ENCODE data around the gene RNU1-4. TPM values are rescaled to one million over a fixed set of nuclear protein-coding genes. Genes with fewer than 3 reads are reported as not detected.
"Not testable (repeated sequence)": the region's sequence is repeated elsewhere in the genome, so short reads cannot be mapped to it uniquely, and the experiment has no call there.

RNU1-4 gene
- polyA plus RNA-seq, 1 donor (not counting 4 experiments of a cell fraction or from before 2014, with no cell fraction given), result 67.0 TPM

GRCh38 chr1:16708704-16709103 lies 31.6 kb upstream of the RNU1-4 start:
- H3K79me2 ChIP-seq (ENCODE audit: control insufficient read depth, insufficient read depth, low read length); H3K36me3 ChIP-seq (ENCODE audit: control insufficient read depth in 2 of 2, extremely low read depth in 1 of 2, insufficient read depth in 2 of 2, low read length in 2 of 2); FAIRE-seq; H2AFZ ChIP-seq (ENCODE audit: control insufficient read depth, low read length); H3K9me1 ChIP-seq (ENCODE audit: control insufficient read depth, extremely low read depth, insufficient read depth, low read length); H3K27ac ChIP-seq (ENCODE audit: control insufficient read depth, insufficient read depth, low read length); H4K20me1 ChIP-seq (ENCODE audit: control insufficient read depth, extremely low read depth, insufficient read depth, low read length); H3K4me1 ChIP-seq (ENCODE audit: control insufficient read depth, extremely low read depth, insufficient read depth, low read length); H3K4me2 ChIP-seq (ENCODE audit: control insufficient read depth, extremely low read depth, insufficient read depth, low read depth, low read length); H3K27me3 ChIP-seq (ENCODE audit: control insufficient read depth, extremely low read depth, insufficient read depth, low read length); H3K4me3 ChIP-seq (ENCODE audit: control insufficient read depth in 2 of 3, extremely low read depth in 1 of 3, insufficient read depth in 2 of 3, low read depth in 1 of 3, low read length in 3 of 3); dilution Hi-C loops (cut with MboI; ENCODE audit: extremely low pct_ligation_motif_present, low sequenced_read_pairs); H3K9me3 ChIP-seq (ENCODE audit: control insufficient read depth, low read depth, low read length); DNase-seq (ENCODE audit: low read depth, low spot score); H3K9ac ChIP-seq (ENCODE audit: control insufficient read depth, extremely low read depth, insufficient read depth, low read length): not testable (repeated sequence)

GRCh38 chr1:16709659-16710087 lies 30.6 kb upstream of the RNU1-4 start:
- H3K27ac ChIP-seq (ENCODE audit: control insufficient read depth, insufficient read depth, low read length); H3K79me2 ChIP-seq (ENCODE audit: control insufficient read depth, insufficient read depth, low read length); FAIRE-seq; dilution Hi-C loops (cut with MboI; ENCODE audit: extremely low pct_ligation_motif_present, low sequenced_read_pairs); H3K4me2 ChIP-seq (ENCODE audit: control insufficient read depth, extremely low read depth, insufficient read depth, low read depth, low read length); H3K9me3 ChIP-seq (ENCODE audit: control insufficient read depth, low read depth, low read length); H3K9ac ChIP-seq (ENCODE audit: control insufficient read depth, extremely low read depth, insufficient read depth, low read length); H2AFZ ChIP-seq (ENCODE audit: control insufficient read depth, low read length); H4K20me1 ChIP-seq (ENCODE audit: control insufficient read depth, extremely low read depth, insufficient read depth, low read length); H3K27me3 ChIP-seq (ENCODE audit: control insufficient read depth, extremely low read depth, insufficient read depth, low read length); DNase-seq (ENCODE audit: low read depth, low spot score); H3K36me3 ChIP-seq (ENCODE audit: control insufficient read depth in 2 of 2, extremely low read depth in 1 of 2, insufficient read depth in 2 of 2, low read length in 2 of 2); H3K4me1 ChIP-seq (ENCODE audit: control insufficient read depth, extremely low read depth, insufficient read depth, low read length); H3K4me3 ChIP-seq (ENCODE audit: control insufficient read depth in 2 of 3, extremely low read depth in 1 of 3, insufficient read depth in 2 of 3, low read depth in 1 of 3, low read length in 3 of 3); H3K9me1 ChIP-seq (ENCODE audit: control insufficient read depth, extremely low read depth, insufficient read depth, low read length): not testable (repeated sequence)
- TF ChIP-seq CTCF (optimal IDR thresholded peaks at IDR 0.05 in 1 of 3, IDR thresholded peaks at IDR 0.05 in 1 of 3, conservative IDR thresholded peaks at IDR 0.05 in 1 of 3; ENCODE audit: extremely low read depth in 1 of 3, insufficient read depth in 2 of 3, low read length in 3 of 3), result peak in 2 of 3 experiments; percentile 48 to 56

GRCh38 chr1:16710618-16711017 lies 29.7 kb upstream of the RNU1-4 start:
- DNase-seq (ENCODE audit: low read depth, low spot score); H3K79me2 ChIP-seq (ENCODE audit: control insufficient read depth, insufficient read depth, low read length); H3K27ac ChIP-seq (ENCODE audit: control insufficient read depth, insufficient read depth, low read length); H2AFZ ChIP-seq (ENCODE audit: control insufficient read depth, low read length); H3K36me3 ChIP-seq (ENCODE audit: control insufficient read depth in 2 of 2, extremely low read depth in 1 of 2, insufficient read depth in 2 of 2, low read length in 2 of 2); H3K27me3 ChIP-seq (ENCODE audit: control insufficient read depth, extremely low read depth, insufficient read depth, low read length); H3K9ac ChIP-seq (ENCODE audit: control insufficient read depth, extremely low read depth, insufficient read depth, low read length); FAIRE-seq; H3K4me2 ChIP-seq (ENCODE audit: control insufficient read depth, extremely low read depth, insufficient read depth, low read depth, low read length); H3K9me3 ChIP-seq (ENCODE audit: control insufficient read depth, low read depth, low read length); H3K4me3 ChIP-seq (ENCODE audit: control insufficient read depth in 2 of 3, extremely low read depth in 1 of 3, insufficient read depth in 2 of 3, low read depth in 1 of 3, low read length in 3 of 3); H3K4me1 ChIP-seq (ENCODE audit: control insufficient read depth, extremely low read depth, insufficient read depth, low read length); H4K20me1 ChIP-seq (ENCODE audit: control insufficient read depth, extremely low read depth, insufficient read depth, low read length); dilution Hi-C loops (cut with MboI; ENCODE audit: extremely low pct_ligation_motif_present, low sequenced_read_pairs); H3K9me1 ChIP-seq (ENCODE audit: control insufficient read depth, extremely low read depth, insufficient read depth, low read length): not testable (repeated sequence)

GRCh38 chr1:16712131-16712530 lies 28.2 kb upstream of the RNU1-4 start:
- H3K4me1 ChIP-seq (ENCODE audit: control insufficient read depth, extremely low read depth, insufficient read depth, low read length); H3K4me3 ChIP-seq (ENCODE audit: control insufficient read depth in 2 of 3, extremely low read depth in 1 of 3, insufficient read depth in 2 of 3, low read depth in 1 of 3, low read length in 3 of 3); H3K27me3 ChIP-seq (ENCODE audit: control insufficient read depth, extremely low read depth, insufficient read depth, low read length); H3K9me1 ChIP-seq (ENCODE audit: control insufficient read depth, extremely low read depth, insufficient read depth, low read length); H3K4me2 ChIP-seq (ENCODE audit: control insufficient read depth, extremely low read depth, insufficient read depth, low read depth, low read length); H3K79me2 ChIP-seq (ENCODE audit: control insufficient read depth, insufficient read depth, low read length); H4K20me1 ChIP-seq (ENCODE audit: control insufficient read depth, extremely low read depth, insufficient read depth, low read length); H3K36me3 ChIP-seq (ENCODE audit: control insufficient read depth in 2 of 2, extremely low read depth in 1 of 2, insufficient read depth in 2 of 2, low read length in 2 of 2); dilution Hi-C loops (cut with MboI; ENCODE audit: extremely low pct_ligation_motif_present, low sequenced_read_pairs); H2AFZ ChIP-seq (ENCODE audit: control insufficient read depth, low read length); FAIRE-seq; DNase-seq (ENCODE audit: low read depth, low spot score); H3K9ac ChIP-seq (ENCODE audit: control insufficient read depth, extremely low read depth, insufficient read depth, low read length); H3K9me3 ChIP-seq (ENCODE audit: control insufficient read depth, low read depth, low read length); H3K27ac ChIP-seq (ENCODE audit: control insufficient read depth, insufficient read depth, low read length): not testable (repeated sequence)

Measured in keratinocyte (primary cell).